ENCODE results near the gene C11orf21.

Gene C11orf21

DNA sequence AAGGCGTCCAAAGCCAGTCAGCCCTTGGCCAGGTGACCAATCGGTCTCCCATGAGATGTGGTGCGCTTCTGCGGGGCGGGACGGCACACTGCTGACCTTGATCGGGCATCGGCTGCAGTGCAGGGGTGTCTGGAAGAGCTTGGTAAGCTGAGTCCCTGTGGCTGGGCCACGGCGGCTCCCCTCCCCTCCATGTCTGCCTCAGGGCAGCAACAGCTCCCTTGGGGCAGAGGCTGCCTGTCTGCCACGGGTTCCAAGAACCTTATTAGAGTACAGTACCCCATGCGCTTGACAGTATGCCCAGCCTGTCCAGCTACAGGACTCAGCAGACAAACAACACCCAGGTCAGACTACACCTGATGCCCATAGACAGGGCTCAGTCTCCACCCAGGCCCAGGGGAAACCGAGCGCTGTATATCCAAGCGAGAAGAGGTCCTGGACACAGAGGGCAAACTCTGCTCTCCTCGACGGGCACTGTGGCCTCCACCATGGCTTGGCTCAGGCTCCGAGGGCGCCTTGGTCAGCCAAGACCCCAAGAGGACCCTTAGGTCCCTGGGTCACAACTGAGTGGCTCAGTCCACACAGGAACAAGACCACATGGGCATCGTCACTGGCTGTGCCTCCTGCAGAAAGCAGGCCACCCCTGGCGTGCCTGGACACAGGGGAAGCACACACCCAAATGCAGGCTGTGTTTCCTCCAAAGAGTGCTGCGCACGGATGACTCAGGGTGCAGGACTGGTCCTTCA, 19.0 kb upstream of the C11orf21 start:
- no peak for DNase-seq (ENCODE audit: low spot score)

DNA sequence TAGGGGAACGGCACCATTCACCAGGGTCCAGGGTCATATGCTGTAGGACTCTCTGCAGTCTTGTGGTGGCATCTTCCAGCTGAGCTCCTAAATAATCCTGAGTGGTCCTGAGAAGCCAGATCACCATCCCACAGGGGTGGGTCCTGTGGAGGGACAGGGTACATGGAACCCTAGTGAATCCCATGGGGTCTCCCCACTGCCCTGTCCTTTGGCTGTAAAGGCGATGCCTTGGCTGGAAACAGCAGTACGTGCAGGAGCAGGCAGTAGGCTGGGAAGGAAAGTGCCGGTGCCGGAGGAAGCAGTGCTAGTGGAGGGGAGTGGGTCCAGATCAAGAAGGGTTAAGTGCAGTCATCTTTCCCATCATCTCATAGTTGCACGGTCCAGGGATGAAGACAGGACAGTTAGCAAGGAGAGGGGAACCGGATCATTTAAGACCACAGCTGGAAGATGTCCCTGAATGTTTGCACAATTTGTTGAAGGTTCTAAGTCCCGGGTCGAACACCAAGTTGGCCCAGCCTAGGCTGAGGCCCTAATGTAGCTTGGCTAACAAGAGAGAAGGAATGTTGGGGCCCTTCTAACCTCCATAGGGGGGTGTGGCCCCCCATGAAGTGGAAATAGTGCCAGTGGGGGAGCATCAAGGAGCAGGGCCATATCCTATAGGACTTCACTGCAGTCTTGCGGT, 18.2 kb upstream of the C11orf21 start:
- DNase-seq (ENCODE audit: low spot score): no peak

DNA sequence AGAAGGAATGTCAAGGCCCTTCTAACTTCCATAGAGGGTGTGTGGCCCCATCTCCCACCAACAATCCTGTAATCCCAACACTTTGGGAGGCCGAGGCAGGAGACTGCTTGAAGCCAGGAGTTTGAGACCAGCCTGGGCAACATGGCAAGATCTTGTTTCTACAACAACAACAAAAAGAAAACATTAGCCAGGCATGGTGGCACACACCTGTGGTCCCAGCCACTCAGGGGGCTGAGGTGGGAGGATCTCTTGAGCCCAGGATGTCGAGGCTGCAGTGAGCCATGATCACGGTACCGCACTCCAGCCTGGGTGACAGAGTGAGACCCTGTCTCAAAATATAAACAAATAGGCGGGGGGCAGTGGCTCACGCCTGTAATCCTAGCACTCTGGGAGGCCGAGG, 17.0 kb upstream of the C11orf21 start:
- no peak for DNase-seq (ENCODE audit: low spot score)

DNA sequence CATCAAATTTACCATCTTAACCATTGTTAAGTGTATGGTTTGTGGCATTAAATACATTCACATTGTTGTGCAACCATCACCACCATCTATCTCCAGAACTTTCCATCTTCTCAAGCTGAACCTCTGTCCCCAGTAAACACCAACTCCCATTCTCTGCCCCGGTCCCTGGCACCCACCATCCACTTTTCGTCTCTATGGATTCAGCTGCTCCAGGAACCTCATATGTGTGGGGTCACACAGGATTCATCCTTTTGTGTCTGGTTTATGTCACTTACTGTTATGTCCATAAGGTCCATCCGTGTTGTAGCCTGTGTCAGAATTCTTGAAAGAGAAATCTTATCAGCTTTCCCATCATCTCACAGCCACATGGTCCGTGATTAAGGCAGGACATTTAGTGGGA, 16.4 kb upstream of the C11orf21 start:
- DNase-seq (ENCODE audit: low spot score): no peak

DNA sequence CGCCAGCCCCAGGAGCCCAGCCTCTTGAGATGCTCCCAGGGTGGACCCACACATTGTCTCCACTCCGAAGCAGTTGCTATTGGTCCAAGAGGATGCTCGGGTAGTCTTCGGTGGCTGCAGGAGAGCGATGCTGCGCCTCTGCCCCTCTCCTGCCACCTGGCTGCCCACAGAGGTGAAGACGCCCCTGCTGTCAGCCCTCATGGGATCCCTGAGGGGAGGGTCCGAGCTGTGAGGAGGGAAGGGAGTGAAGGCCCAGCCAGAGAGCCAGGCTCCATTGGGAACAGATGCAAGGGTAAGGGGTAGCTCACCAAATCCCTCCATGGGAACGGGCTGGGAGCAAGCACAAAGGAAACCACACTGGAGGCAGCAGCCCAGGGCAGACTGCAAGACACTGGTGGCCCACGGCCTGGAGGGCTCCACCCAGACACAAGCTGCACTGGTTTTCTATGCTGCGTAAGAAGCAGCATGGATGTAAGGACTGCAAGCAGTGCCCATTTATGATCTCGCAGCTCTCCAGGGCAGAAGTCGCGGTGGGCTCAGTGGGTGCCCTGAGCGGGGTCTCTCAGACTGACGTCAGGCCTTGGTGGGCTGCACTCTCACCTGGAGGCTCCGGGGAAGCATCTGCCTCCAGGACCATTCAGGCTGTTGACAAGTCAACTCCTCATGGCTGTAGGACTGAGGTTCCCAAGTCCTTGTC, 15.8 kb upstream of the C11orf21 start:
- no peak for DNase-seq (ENCODE audit: low spot score)

DNA sequence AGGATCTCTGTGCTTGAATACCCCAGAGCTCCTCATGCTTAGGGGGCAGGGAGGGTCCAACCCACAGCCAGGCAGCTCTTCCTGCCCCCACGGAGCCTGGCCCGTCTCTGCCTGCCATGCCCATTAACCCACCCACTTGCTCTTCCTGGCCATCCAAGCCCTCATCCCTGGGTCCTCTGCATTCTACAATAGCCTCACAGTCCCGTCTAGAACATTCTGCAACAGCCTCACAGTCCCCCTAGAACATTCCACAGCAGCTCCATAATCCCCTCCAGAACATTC, 15.2 kb upstream of the C11orf21 start:
- DNase-seq (ENCODE audit: low spot score): no peak

DNA sequence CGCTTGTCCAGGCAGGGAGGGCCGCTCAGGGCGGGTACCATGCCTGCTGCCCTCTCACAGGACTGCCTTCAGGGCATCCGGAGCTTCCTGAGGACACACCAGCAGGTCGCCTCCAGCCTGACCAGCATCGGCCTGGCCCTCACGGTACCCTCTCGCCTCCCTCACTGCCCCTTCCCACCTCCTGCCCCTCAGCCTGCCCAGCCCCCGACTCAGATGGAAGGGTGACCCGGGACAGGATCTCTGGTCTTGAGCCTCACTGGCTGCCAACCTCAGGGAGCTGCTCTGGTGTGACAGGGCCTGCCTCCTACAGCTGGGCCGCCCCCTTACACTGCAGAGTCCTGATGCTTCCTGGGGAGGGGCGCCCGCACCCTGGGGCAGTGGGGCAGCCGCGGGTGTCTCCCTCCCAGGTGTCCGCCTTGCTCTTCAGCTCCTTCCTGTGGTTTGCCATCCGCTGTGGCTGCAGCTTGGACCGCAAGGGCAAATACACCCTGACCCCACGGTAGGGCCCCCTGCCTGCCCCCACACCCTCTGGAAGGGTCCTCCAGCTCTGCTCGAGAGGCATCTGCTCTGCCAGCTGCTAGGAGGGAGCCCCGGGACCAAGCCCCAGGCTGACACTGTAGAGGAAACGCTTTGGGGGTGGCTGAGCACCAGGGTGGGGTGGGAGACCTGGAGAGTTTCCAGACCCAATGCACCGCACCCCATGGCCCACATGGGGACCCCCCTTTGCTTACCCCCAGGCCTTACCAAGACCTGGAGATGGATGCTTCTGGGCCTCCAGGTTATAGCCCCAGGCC, 14.6 kb upstream of the C11orf21 start:
- DNase-seq (ENCODE audit: low spot score): no peak

DNA sequence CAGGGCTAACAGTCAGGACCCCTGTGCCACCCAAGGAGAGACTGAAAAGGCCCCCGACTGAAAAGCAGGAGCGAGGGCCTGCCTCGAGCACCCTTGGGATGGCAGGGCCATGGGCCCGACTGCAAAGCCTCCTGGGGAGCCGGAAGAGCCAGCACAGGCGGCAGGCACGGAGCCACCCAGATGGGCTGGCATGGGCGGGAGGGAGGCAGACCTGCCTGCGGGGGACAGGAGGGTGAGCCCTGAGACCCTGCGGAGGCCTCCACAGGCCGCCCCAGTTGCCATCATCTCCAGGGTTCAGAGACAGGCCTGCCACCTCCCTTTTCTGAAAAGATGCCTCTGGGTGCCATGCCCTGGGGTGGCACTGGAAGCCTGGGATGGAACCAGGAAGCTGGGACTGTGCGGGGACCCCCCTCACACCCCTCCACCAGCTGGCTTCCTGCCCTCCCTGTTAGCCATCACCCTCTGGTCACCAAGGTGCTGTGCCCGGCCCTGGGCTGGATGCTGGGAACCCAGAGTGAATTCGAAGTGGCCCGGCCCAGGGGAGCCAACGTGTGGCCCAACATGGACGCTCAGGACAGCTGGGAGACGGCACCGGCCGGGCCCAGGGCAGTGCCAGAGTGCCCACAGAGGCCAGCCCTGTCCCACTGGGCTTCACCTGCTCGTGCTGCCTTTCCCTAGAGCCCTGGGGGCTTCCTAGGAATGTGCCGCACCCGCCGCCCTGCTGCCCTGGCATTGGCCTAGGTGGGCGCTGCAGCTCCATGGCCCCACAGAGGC, 13.9 kb upstream of the C11orf21 start:
- DNase-seq (ENCODE audit: low spot score): no peak

DNA sequence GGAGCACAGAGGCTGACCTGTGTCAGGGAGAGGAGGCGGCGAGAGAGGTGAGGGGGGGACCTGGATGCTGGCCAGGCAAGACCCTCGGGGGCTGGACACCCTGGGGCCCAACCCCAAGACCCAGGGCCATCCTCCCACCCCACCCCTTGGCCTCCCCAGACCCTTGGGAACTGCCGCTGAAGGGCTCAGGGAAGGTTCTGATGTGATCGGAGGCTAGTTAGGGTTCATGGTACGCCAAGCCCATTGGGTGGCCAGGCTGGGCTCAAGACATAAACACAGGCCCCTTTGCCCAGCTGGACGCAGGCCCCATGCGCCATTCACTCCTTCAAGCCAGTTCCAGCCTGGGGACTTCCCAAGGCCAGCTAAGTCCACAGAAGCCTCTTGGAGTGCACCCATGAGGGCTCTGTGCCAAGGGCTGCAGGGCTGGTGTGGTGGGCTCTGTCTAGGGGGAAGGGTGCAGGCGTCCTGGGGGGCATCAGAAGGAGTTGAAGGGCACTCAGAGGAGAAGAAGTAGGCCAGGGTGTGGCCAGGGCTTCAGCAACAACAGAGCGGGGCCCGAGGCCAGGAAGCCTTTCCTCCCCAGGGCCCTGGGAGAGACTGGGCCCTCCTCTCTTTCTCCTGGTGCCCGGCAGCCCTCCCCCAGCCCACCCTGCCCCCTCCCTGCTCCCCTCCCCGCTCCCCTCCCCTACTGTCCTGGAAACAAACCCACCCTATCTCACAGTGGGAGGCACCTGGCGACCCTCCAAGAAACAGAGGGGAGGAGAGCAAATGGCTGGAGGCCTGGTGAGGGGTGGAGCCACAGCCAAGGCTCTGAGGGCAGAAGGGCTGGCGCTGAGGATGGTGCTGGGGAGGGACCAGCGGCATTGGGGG, 13.0 kb upstream of the C11orf21 start:
- DNase-seq (ENCODE audit: low spot score): peak; percentile 82

DNA sequence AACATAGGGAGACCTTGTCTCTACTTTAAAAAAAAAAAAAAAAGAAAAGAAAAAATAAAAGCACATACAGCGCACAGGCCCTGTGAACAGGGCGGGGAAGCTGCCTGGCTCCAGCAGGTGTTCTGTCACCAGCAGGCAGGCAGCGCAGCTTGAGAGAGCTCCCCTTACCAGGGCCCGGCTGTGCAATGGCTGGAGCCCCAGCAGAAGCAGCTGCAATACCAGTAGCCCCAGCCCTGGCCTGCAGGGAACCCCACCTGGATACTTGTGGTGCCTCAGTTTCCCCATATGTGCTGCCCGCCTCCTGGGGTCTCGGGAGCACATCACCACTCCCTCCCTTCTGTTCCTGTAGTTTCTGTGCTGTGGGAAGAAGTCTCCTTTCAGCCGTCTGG, 12.4 kb upstream of the C11orf21 start:
- no peak for DNase-seq (ENCODE audit: low spot score)

DNA sequence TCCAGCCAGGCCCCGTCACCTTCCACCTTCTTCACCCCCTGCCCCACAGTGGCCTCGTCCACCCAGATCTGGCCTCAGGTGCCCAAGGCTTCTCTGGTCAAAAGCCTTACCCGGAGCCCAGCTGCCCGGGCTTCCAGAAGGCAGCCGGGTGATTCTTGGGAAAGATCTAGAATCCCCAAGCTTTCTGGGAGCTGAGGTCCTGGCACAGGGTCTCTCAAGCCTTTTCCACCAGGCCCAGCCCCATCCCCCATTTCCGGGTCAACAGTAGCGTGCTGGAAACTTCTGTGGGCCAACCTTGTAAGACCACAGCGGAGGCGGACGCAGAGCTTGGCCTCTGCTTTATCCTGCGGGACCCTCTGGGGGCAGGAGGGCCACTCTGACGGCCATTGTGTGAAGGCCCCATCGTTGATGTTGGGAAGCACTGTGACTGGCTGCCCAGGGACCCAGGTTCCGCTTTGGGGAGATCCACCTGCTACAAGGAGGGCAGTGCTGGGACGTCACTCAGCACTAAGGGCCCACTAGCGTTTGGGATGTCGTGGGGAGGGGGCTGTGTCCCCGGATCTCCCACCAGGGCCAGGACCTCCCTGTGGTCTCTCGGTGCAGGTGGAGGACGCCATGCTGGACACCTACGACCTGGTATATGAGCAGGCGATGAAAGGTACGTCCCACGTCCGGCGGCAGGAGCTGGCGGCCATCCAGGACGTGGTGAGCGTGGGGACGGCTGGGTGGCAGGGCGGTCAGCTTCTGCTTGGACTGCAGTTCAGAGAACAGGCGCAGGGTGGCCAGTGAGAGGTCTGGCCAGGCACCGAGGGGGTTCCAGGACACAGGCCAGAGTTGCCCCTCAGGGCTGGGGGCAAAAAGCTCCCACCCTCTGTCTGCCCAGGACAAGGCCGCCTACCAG, 11.6 kb upstream of the C11orf21 start:
- no peak for DNase-seq (ENCODE audit: low spot score)

DNA sequence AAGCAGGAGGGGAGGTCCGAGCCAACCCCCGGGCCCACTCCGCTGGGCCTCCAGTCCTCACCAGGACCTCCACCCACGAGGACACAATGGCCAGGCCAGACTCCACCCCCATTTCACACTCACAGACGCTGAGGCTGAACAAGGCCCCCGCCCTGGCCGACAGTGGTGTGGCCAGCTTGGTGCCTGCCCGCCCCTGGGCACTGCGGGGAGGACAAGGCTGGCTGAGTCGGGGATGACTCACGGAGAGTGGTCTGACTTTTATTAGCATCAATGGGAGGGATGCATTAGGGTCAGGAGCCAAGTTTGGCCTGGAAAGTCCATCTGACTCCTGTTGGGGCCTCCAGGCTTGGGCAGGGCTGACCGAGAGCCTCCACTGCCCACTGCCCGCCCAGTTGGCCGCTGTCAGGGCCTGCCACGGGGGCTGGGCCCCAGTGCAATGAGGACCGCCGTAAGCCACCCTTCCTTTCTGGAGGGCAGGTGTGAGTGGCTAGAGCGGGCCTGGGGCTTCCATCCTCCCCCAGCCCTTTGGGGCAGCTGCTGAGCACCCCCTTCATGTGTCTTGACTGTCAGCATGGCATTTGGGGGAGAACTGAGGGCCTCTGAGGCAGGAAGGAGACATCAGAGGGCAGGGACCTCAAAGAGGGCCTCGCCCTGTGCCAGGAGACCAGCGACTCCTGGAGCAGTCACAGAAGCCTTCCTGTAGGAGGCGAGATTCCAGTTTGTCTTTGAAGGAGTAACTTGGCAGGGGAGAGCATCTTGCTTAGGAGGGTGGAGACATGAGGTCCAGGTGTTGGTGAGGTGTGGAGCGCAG, 10.7 kb upstream of the C11orf21 start:
- peak; percentile 59 for DNase-seq (ENCODE audit: low spot score)

DNA sequence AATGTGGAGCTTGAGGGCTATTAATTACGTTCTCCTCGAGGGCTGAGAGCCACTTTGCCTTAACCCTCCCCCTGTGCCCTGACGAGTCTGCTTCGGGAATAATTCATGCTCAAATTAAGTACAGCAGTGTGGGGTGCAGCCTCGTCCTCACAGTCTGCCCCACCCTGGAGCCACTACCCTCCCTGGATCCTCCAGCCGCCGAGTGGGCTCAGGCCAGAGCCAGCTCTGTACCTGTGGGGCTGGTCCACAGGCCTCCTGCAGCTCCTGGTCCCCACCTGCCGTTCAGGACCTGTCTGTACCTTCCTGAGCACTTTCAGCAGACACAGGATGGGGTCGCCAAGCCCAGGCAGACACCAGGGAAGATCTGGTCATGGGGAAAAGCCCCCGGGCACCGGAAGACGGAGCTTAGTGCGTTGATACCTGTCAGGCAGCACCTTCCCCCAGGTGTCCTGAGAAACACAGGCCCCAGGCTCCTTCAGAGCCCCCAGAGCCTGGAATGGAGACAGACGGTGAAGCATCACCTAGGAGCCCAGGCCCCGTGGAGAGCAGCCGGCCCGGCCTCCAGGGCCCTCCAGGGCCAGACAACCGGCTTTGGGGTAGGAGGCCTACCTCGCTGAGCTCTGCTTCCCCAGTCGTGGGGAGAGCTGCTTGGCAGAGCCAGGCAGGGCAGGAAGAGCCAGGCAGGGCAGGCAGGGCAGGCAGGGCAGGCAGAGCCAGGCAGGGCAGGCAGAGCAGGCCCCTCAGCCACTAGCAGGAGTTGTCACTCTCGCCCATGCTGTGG, 9.8 kb upstream of the C11orf21 start:
- DNase-seq (ENCODE audit: low spot score): no peak

DNA sequence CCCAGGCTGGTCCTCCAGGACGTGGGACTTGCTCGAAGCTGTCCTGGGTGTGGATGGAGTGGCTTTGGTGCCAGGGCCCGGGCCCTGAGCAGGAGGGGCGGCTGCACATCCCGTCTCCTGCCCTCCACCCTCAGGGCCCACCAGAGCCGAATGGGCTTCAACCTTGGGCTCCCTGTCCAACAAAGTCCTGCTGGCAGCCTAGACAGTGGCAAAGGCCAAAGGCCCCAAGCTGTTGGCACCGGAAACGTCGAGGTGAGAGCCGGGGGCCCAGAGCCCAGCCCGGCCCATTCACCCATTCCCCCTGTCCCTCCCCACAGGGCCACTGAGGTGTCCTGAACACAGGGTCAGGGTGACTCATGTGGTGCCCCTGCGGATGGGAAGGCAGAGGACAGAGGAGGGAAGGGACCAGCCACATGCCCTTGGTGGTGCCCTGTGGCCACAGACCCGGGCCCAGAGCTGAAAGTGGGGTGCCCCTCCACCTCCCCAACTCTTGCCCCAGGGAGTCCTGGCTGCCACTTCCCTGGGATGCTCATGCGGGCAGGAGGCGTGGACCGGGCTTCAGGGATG, 9.2 kb upstream of the C11orf21 start:
- DNase-seq (ENCODE audit: low spot score): no peak

DNA sequence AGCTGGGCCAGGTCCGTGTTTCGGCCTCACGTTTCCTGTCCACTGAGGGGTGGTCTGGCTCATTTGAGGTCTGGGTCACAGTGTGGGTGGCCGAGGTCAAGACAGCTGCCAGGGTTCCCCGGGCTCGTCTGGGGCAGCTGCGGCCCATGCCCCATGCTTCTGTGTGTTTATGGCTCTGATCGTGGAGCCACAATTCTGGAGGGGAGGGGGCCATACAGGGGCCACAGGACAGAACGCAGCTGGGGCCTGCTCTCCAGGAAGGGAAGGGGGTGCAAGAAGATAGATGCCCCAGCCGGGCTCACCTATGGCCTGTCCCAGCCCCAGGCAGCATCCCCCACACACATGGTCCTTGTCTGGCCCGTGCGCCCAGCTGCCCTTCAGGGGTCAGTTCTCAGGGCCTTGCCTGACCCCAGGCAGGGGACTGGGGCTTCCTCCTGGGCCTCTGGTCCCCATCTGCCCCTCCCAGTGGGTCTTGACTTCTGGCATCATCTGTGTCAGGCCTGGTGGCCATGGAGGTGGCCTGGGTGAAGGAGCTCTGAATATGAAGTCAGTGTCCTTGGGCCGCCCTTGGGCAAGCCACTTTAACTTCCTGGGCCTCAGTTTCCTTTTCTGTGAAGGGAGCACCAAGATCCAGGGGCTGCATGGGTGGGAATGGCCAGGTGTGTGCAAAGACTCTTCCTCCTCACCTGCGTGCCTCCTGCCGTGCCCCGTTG, 8.5 kb upstream of the C11orf21 start:
- no peak for DNase-seq (ENCODE audit: low spot score)

DNA sequence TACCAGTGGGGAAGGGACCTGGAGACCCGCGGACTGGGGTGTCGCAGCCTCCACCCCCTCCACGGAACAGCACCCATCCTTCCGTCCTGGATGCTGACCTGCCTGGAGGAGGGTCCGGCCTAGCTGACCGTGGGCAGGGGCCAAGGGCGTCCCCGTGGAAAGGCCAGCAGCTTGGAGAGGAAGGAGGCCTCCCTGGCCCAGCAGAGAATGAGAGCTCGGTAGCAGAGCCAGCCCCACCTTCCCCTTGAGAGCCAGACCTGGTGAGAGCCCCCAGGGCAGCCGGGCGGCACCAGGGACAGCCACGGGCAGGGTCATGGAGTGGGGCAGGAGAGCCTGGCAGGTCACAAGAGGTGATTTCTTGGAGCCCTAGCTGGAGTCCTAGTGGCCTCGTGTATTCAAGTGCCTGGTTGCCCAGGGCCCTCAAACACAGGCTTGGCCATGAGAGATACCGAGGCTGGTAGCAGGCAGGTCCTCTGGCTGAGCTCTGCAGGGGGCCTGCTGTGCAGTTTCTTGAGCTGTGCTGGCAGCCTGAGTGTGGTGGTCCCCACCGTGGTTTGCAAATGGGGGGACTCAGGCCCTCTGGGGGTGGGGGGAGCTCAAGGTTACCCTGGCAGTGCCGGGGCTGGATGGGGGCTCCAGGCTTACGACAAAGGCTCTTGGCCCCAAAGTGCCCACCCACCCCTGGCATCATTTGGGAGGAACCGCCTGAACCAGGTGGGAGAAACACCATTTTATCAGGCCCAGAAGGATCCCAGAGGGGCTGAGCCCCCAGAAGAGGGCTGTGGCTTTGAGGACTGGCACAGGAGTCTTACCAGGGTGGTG, 7.7 kb upstream of the C11orf21 start:
- no peak for DNase-seq (ENCODE audit: low spot score)
